GM12892 (cell line): ENCODE measurements around the gene RNF26. TPM values are rescaled to one million over a fixed set of nuclear protein-coding genes. Genes with fewer than 3 reads are reported as not detected.
A peak's percentile ranks its signal among the peaks of the same experiment; 100 is the strongest.

Experiments
- DNase-seq: peaks from one replicate; pipeline ENCODE4 v3.0.0; 2011; ENCODE audit not compliant: insufficient read length
- FAIRE-seq: peaks from 2 replicates; lab custom pipeline; 2011; peaks lifted over from hg19 to GRCh38; lab: Jason Lieb, UNC
- POLR2A ChIP-seq: IDR thresholded peaks from 2 replicates; pipeline ENCODE4 v1.6.1; 2011; ENCODE audit warnings: low read depth, low read length, control low read depth
- POLR2AphosphoS5 ChIP-seq: IDR thresholded peaks from 2 replicates; pipeline ENCODE4 v1.6.1; 2011; ENCODE audit warnings: low read depth, low read length, control low read depth
- TAF1 ChIP-seq: IDR thresholded peaks from 2 replicates; pipeline ENCODE4 v1.6.1; 2011; ENCODE audit warnings: low read depth, mild to moderate bottlenecking, control low read depth, low read length, borderline replicate concordance
- polyA plus RNA-seq: library from polyadenylated mRNA; unstranded; fragments of >200 nt; gene quantifications from one replicate; pipeline ENCODE4 v1.2.1, GENCODE V29; 2012; ENCODE audit warnings: missing spikeins, inconsistent platforms; ENCODE audit not compliant: missing spikeins

Gene RNF26
- polyA plus RNA-seq, result 8.6 TPM

DNA sequence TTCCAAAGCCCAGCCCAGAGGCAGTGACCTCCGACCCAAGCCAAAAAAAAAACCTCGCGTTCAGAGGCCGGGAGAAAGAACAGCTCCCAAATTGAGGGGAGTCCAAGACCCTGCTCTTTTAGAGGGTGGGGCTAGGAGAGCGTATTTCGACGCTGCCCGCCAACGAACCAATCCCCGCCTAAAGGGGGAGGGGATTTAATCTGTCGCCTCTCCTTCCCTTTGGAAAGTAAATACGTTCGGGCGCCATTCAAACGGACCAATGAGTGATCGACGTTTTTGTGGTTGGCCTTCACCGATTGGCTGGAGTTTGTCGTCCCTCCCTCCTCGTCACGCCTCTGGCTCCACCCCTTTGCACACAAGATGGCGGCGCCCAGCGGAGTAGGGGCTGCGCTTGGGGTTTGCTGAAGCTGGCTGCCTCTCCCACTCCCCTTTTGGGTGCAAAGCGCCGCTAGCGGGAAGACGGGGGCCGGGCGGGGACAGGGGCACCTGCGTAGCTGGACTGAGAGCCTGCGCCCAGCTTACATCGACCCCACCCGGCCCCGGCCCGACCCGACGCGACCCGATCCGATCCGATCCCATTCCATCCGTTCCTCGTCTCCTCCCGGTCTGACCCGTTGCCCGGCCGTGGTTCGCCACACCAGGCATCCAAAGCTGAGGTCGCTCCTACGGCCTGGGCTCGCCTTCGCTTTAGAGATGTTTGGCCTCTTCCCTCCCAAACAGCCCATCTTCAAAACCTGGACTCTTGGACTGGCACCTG lies at the start of gene RNF26:
Gene RNF26, plus strand, starts transcription at position 354 of the 757 bp plus-strand sequence. CDS start 596 bp downstream, outside the sequence.
- peak; percentile 100 for FAIRE-seq

DNA sequence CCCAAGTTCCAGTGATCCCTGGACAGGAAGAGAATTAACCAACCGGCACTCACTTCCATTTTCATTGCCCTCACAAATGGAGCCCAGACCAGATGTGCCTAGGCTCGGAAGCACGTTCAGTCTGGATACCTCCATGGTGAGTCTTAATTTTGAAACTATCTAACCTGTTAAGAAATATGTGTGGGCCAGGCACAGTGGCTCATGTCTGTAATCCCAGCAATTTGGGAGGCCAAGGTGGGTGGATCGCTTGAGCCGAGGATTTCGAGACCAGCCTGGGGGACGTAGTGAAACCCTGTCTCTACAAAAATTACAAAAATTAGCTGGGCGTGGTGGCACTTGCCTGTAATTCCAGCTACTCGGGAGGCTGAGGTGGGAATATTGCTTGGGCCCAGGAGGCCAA lies 48.9 kb upstream of the RNF26 start:
- no peak for TF ChIP-seq POLR2AphosphoS5
- TF ChIP-seq POLR2A, result no peak
- TF ChIP-seq TAF1, result no peak
- DNase-seq (no peak), FAIRE-seq (no peak)

More for the DNA sequence above, at the start of gene RNF26:
- peak; percentile 62; the same call in 1 of the 2 replicates for TF ChIP-seq POLR2AphosphoS5
- peak; percentile 67; the same call in 1 of the 2 replicates for TF ChIP-seq TAF1
- TF ChIP-seq POLR2A, result peak; percentile 79; the same call in 1 of the 2 replicates
- peak; percentile 99 for DNase-seq

DNA sequence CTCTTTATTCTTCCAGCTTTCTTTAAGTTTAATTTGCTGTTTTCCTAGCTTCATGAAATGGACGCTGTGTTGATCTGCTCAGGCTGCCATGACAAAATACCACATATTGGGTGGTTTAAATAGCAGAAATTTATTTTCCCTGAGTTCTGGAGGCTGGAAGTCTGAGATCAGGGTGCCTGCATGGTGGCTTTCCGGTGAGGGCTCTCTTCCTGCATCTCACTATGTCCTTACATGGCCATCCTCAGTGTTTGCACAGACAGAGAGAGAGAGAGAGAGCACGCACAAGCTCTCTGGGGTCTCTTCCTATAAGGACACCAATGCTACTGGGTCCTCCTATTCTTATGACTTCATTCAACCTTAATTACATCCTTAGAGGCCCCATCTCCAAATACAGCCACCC lies 46.1 kb upstream of the RNF26 start:
- TF ChIP-seq POLR2AphosphoS5 (no peak), TAF1 (no peak), POLR2A (no peak)
- DNase-seq (no peak), FAIRE-seq (no peak)

DNA sequence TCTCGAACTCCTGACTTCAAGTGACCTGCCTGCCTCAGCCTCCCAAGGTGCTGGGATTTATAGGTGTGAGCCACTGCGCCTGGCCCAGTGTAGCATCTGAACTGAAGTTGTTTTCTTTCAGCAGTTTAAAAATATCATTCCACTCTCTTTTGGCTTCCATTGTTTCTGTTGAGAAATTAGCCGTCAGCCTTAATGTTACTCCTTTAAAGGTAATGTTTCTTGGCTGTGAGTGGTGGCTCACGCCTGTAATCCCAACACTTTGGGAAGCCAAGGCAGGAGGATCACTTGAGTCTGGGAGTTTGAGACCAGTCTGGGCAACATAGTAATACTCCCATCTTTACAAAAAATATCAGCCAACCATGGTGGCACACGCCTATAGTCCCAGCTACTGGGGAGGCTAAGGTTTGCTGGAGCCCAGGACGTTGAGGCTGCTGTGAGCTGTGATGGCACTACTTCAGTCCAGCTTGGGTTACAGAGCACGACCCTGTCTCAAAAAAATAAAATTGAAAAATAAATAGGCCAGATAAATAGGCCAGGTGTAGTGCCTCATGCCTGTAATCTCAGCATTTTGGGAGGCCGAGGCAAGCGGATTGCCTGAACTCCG lies 43.3 kb upstream of the RNF26 start:
- DNase-seq (no peak), FAIRE-seq (no peak)
- no peak for TF ChIP-seq POLR2A
- no peak for TF ChIP-seq POLR2AphosphoS5

DNA sequence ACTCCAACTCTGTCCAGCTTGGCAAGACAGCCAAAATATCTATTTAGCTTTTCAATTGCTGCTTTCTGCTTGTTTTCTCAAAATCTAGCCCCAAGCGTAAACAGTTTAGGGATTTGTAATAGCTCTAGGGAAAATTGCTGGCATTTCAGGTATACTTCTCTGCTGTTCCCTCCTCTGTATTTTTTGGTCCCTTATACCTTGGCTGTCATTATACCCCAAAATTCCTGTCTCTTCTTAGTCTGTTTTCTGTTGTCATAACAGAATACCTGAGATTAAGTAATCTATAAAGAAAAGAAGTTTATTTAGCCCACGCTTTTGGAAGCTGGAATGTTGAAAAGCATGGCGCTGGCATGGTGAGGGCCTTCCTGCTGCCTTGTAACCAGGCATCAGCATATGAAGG lies 40.9 kb upstream of the RNF26 start:
- no peak for FAIRE-seq
- DNase-seq, result no peak
- no peak for TF ChIP-seq POLR2AphosphoS5
- no peak for TF ChIP-seq TAF1
- no peak for TF ChIP-seq POLR2A

DNA sequence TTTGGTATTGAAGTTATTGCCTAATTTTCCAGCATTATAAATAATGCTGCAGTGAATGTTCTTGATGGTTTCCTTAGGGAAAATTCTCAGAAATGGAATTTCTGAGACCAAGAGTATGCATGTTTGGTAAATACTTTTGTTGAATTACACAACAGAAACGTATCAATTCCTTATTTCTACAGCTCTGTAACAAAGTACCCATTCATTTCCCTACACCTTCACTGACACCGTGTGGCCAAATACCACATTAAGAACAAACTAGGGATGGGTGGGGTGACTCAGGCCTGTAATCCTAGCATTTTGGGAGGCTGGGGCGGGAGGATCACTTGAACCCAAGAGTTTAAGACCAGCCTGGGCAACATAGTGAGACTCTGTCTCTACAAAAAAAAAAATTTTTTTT lies 39.1 kb upstream of the RNF26 start:
- DNase-seq, result no peak
- TF ChIP-seq POLR2A (no peak), TAF1 (no peak), POLR2AphosphoS5 (no peak)
- no peak for FAIRE-seq

DNA sequence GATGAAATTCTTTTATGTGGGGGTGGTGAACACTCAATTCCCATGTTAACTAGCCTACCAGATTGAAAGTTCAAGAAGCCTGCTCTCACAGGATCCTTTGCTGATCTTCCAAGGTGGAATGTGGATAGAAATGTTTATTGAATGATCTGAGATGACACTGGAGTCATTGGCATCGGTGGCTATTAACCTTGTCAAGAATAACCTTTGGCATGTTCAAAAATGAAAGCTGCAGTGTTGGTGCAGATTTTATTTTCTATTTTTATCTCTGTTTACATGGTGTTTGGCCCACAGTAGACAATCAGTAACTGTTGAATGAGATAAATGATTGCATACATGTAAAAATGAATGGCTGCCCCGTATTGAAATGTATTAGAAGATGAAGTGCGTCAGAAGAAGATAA lies 36.4 kb upstream of the RNF26 start:
- TF ChIP-seq TAF1 (no peak), POLR2AphosphoS5 (no peak), POLR2A (no peak)
- no peak for DNase-seq
- FAIRE-seq, result no peak

DNA sequence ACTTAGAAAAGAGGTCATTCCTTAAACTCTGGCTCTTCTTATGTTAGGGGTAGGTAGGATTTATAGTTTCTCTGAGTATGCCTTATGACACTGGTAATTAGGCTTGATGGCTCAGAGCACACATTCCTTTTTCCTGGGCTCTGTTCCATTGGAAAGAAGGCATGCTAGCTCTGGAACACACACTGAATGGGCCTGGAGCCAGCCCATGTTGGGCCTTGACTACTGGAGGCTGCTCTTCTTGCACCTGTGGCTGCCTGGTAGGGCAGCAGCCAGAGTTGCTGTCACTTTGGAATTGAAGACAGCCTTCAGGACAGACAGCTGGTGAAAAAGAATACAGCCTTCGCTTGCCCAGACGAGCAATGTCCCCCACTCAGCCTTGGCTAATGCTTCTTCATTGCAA lies 35.6 kb upstream of the RNF26 start:
- TF ChIP-seq TAF1, result no peak
- no peak for TF ChIP-seq POLR2A
- no peak for TF ChIP-seq POLR2AphosphoS5
- FAIRE-seq (no peak), DNase-seq (no peak)

DNA sequence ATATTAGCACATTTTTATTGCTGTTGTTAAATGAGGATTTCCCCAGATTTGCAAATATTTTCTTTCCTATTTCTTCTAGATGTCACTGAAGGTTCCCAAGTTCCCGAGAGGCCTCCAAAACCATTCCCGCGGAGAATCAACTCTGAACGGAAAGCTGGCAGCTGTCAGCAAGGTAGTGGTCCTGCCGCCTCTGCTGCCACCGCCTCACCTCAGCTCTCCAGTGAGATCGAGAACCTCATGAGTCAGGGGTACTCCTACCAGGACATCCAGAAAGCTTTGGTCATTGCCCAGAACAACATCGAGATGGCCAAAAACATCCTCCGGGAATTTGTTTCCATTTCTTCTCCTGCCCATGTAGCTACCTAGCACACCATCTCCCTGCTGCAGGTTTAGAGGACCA lies 34.9 kb upstream of the RNF26 start:
- no peak for FAIRE-seq
- TF ChIP-seq POLR2A (no peak), TAF1 (no peak), POLR2AphosphoS5 (no peak)
- DNase-seq, result no peak

DNA sequence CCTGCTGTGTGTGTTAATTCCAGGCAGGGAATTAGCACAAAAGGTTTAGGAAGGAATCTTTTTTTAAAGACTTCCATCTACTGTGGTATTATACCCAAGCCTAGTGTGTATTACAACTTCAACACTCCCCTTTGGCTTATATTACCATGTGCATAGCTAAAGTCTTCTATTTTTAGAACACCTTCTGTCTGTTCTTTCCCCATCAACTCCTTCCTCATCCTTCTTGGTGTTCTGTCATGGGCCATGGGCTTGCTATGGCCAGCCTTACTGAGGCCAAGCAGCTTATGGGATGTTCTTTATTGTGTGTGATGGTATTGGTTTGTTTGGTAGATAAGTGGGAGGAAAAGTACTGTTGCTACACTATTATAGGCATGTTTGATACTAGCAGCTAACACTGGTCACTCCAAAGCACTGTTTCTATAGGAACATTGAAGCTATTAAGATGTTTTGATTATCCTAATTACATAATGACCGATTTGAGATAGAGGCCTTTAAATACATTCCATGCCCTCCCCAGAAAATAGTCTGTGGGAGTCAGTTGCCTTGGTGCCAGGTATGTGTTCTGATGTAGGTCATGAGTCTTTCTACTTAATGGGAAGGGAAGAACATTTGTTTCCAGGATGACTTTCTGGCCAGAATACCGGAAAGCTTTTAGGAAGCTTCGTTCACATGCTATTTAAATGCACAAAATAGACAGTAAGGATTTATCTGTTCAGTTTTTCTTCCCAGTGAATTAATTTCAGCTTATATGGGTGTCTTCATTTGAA lies 33.9 kb upstream of the RNF26 start:
- FAIRE-seq (no peak), DNase-seq (no peak)
- TF ChIP-seq POLR2AphosphoS5 (no peak), POLR2A (no peak), TAF1 (no peak)

DNA sequence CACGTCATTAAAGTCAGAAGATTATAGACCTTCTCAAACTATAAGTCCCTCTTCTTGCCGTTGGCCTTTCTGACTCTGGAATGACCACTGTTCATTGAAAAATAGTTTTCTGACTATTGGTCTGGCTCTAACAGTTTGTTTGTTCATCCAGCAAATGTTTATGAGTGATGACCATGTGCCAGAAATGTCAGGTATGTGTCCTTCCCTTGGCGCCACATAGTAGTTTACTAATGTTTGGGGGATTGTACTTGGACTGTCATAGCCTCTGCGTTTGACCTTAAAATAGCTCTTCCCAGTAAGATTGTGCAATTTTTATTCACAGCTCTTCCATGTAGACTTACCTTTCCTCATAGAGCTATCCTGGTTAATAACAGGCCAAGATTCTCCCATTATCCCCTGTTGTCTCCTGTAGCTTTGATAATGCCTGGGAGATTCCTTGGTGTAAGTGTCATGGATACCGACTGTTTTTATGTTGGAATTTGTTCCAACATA lies 31.1 kb upstream of the RNF26 start:
- DNase-seq (no peak), FAIRE-seq (no peak)
- no peak for TF ChIP-seq POLR2AphosphoS5
- no peak for TF ChIP-seq POLR2A
- TF ChIP-seq TAF1, result no peak
